ENCODE results near the gene RFNG.

- no peak for TF ChIP-seq CTCF (IDR thresholded peaks at IDR 0.05)
- TF ChIP-seq POLR2A (IDR thresholded peaks at IDR 0.05), result no peak
Measured at GRCh38 chr17:82028966-82029365, 22.6 kb downstream of the RFNG start.

Measured in testis (tissue), 2 donors.